ACC112 (cell line): ENCODE data around the gene TRAF1.

ENCODE experiments used
- H2AFZ ChIP-seq: fragments of 200-600 bp; sonication (generic); one replicate; pipeline ENCODE4 v1.6.0; 2017; ENCODE audit warnings: antibody characterized with exemption, low read length; ENCODE audit not compliant: unreplicated experiment
- H3K27ac ChIP-seq: fragments of 200-600 bp; sonication (generic); 2 replicates; pipeline ENCODE4 v1.5.1; 2014; ENCODE audit warnings: low read depth, mild to moderate bottlenecking, antibody characterized with exemption, low read length, moderate library complexity
- H3K27me3 ChIP-seq: fragments of 200-600 bp; sonication (generic); 2 replicates; pipeline ENCODE4 v1.6.1; 2014; ENCODE audit warnings: mild to moderate bottlenecking, antibody characterized with exemption, low read length, moderate library complexity, mixed read lengths; ENCODE audit not compliant: insufficient read depth
- H3K36me3 ChIP-seq: fragments of 200-600 bp; sonication (generic); 2 replicates; pipeline ENCODE4 v1.6.1; 2016; ENCODE audit warnings: mild to moderate bottlenecking, antibody characterized with exemption, low read length, moderate library complexity, mixed read lengths; ENCODE audit not compliant: insufficient read depth
- H3K4me1 ChIP-seq: fragments of 200-600 bp; sonication (generic); one replicate; pipeline ENCODE4 v1.6.1; 2016; ENCODE audit warnings: low read length, mixed read lengths; ENCODE audit not compliant: insufficient read depth, unreplicated experiment, control insufficient read depth
- H3K4me3 ChIP-seq: fragments of 200-600 bp; sonication (generic); 2 replicates; pipeline ENCODE4 v1.5.1; 2014; ENCODE audit warnings: mild to moderate bottlenecking, low read depth, low read length
- H3K79me2 ChIP-seq: fragments of 200-600 bp; sonication (generic); one replicate; pipeline ENCODE4 v1.6.0; 2016; ENCODE audit warnings: low read length; ENCODE audit not compliant: control insufficient read depth, unreplicated experiment, insufficient read depth

The TRAF1 gene

DNA sequence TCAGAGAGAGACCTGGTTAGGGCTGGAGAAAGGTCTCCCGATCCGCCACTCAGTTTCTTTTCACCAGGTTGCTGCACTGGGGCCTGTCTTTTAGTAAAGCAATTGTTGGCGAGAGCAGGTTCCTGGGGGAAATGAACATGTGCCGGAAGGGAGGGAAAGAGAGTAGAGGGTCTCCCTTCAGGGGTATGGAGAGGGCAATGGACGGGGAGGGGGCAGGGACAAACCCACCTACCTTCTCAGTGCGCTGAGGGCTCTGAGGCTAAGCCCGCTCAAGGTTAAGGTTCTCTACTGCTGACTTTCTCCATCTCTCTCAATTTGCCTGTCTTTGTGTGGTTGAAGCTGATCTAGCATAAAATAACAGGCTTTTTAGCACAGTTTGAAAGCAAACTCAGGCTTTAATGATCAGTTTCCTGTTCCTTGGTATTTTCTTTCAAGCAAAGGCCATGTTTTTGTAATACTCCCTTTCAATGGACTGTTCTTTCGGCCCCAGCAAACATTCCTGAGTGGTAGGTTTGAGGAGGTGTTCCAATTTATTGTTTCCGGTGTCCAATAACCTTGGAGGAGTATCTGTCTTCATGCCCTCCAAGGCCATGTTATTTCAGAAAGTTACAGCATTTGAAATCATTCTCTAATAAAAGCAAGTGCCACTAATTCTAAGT lies 25.5 kb upstream of the TRAF1 start:
- Histone ChIP-seq H3K79me2 (no peaks in the 10 kb centered on the region), H3K36me3 (no peaks in the 10 kb centered on the region), H3K4me3 (no peak overlapping the region), H3K27ac (no peak overlapping the region), H3K27me3 (no peaks in the 10 kb centered on the region), H3K4me1 (peaks cover under 1% of the 10 kb centered on the region), H2AFZ (no peak overlapping the region)

DNA sequence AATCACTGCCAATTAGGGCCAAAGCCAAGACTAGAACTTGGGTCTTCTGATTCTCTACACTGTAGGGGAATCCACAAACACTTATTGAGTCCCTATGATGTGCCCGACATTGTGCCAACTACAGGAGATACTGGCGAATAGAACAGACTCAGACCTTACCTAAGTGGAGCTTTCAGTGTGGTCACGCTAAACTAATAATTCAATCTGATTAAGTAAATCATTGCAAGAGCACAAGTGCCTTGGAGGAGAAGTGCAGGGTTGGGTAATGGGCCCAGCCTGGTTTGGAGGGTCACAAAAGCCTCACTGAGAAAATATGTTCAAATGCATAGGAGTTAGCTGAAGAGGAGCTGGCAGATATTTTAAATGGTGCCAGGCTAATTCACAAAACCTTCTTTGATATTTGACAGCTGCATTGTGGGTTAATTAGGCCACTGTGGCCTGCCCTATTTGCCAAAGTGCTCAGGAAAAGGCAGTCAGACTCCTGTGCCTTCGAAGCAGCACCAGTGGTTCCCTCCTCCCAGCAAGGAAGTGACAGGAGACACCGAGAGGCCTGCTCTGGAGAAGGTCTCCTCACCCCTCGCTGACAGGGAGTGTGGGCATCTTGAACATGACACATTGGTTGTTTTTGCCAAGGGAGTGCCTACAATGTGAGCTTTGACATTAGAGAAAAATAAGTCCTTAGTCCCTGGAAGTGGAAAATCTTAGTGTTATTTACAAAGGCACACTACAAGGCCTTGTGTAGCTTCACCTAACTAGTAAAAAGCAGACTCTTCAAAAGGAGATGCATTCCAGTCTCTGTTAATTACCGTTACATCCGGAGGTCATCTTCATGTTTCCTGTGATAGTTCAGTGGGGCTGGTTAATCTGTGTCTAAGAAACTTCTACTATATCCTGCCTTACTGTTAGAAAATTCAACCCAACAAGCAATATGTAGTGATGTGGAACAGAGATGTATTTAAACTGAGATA lies 24.1 kb upstream of the TRAF1 start:
- no peak overlapping the region for H2AFZ ChIP-seq
- no peaks in the 10 kb centered on the region for H3K79me2 ChIP-seq
- no peaks in the 10 kb centered on the region for H3K36me3 ChIP-seq
- H3K27me3 ChIP-seq, result no peaks in the 10 kb centered on the region
- no peak overlapping the region for H3K4me3 ChIP-seq
- peaks cover 14% of the 10 kb centered on the region for H3K4me1 ChIP-seq
- no peak overlapping the region for H3K27ac ChIP-seq

DNA sequence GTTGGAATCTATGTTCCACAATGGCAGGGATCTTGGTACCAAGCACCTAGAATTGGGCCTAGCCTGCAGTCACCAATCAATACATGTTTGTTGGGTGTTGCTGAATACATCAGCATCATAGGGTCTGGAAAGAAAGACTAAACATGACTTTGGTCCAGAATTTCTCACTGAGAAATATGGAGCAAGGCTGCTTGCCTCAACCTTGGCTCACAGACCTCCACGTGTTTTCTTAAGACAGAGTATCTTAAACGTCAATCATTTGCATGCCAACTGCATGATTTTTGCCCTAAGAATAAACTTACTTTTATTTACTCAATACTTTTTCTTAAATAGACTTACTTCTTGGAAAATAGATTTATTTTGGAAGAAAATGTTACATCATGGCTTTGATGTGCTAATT lies 22.7 kb upstream of the TRAF1 start:
- Histone ChIP-seq H3K27ac (no peak overlapping the region), H3K36me3 (no peaks in the 10 kb centered on the region), H3K4me1 (peaks cover 21% of the 10 kb centered on the region), H3K27me3 (no peaks in the 10 kb centered on the region), H2AFZ (no peak overlapping the region), H3K79me2 (no peaks in the 10 kb centered on the region), H3K4me3 (no peak overlapping the region)

DNA sequence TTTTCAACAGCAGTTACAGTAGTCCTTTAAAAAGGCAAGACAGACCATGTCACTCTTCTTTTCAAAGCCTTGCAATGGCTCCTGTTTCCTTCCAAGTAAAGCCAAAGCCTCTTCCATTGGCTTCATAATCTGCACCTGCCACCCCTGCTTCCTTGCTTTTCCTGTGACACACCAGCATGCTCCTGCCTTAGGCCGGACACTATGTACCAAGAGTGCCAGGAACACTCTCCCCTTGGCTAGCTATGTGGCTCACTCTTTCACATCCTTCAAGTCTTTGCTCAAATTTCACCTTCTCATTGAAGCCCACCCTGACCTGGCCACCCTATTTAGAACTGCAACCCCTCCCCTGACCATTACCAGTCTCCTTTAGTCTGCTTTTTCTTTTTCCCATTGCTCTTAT lies 22.2 kb upstream of the TRAF1 start:
- peaks cover 21% of the 10 kb centered on the region for H3K4me1 ChIP-seq
- no peak overlapping the region for H2AFZ ChIP-seq
- H3K4me3 ChIP-seq, result no peak overlapping the region
- no peaks in the 10 kb centered on the region for H3K27me3 ChIP-seq
- no peak overlapping the region for H3K27ac ChIP-seq
- H3K36me3 ChIP-seq, result no peaks in the 10 kb centered on the region
- no peaks in the 10 kb centered on the region for H3K79me2 ChIP-seq

DNA sequence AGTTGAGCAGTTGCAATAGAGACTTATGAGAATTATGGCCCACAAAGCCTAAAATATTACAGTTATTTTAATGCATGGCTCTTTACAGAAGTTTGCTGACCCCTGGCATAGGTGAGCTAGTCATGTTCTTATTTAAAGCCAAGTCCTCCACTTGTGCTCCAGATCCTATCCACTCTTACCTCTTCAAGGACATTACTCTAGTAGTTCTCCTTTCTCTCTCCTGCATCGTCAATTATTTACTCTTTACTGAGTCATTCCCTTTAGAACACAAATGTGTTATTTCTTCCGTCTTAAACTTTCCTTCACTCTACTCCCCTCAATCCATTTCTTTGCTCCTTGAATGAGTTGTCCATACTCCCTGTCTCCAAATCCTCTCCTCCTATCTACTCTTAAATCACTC lies 20.6 kb upstream of the TRAF1 start:
- Histone ChIP-seq H3K4me1 (peaks cover 29% of the 10 kb centered on the region), H3K4me3 (no peak overlapping the region), H3K27me3 (no peaks in the 10 kb centered on the region), H3K79me2 (no peaks in the 10 kb centered on the region), H2AFZ (no peak overlapping the region), H3K36me3 (no peaks in the 10 kb centered on the region), H3K27ac (no peak overlapping the region)

DNA sequence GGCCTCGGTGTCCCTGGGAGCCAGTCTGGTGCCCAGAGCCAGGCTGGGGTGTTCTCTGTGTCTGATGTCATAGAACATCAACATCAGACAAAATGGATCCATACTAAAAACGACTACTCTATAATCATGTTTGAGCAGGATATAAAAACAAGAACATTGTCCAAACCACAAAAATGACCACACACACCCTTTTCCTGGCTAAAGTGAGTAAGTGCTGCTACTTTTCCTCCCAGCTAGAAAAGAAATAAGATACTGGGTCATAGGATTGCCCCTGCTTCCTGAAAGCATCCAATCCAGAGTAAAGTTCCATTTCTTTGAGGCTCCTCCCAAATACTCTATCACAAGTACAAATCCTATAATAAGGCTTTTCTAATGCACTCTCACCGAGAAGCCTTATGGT lies 19.7 kb upstream of the TRAF1 start:
- H3K4me1 ChIP-seq, result peaks cover 39% of the 10 kb centered on the region
- peak overlapping the region; percentile 35 for H3K27ac ChIP-seq
- H3K27me3 ChIP-seq, result no peaks in the 10 kb centered on the region
- H3K4me3 ChIP-seq, result no peak overlapping the region
- no peaks in the 10 kb centered on the region for H3K79me2 ChIP-seq
- H2AFZ ChIP-seq, result peak overlapping the region; percentile 24
- H3K36me3 ChIP-seq, result no peaks in the 10 kb centered on the region

DNA sequence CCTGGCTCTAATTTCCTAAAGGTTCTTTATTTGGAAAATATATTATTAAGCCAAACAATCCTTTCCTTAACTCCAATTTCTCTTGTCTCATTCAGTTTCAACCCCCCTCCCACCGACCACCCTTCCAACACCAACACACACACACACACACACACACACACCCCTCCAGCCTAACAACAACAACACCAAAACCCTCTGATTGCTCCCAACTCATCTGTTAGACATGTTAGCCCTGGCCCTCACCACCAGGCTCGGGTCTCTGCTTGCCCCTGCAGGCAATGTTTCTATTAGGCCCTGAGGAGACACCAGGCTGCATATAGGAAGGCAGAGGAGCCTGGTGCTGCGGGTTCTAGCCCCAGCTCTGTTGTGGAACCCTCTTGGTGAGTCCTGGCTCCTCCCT lies 18.4 kb upstream of the TRAF1 start:
- H3K27me3 ChIP-seq, result no peaks in the 10 kb centered on the region
- peaks cover 48% of the 10 kb centered on the region for H3K4me1 ChIP-seq
- H3K36me3 ChIP-seq, result no peaks in the 10 kb centered on the region
- H3K4me3 ChIP-seq, result no peak overlapping the region
- no peaks in the 10 kb centered on the region for H3K79me2 ChIP-seq
- H2AFZ ChIP-seq, result no peak overlapping the region
- H3K27ac ChIP-seq, result no peak overlapping the region

DNA sequence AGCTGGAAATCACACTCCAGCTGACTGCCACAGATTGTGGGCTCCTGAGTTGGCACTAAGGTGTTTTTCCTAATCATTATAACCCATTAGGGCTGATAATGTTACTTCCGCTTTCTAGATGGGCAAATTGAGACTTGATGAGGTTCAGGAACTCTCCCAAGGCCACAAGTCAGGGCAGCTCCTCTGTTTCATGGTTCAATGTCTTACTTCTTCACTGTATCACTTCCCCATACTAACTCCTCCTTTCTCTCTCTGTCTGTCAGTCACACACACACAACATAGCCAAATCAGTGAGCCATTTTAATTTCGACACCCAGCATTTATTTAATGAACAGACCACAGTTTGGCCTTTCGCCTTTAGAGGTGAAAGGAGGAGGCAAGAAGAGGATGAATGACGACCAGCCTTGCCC lies 17.8 kb upstream of the TRAF1 start:
- H3K27ac ChIP-seq, result no peak overlapping the region
- no peaks in the 10 kb centered on the region for H3K36me3 ChIP-seq
- H3K4me1 ChIP-seq, result peaks cover 48% of the 10 kb centered on the region
- no peak overlapping the region for H2AFZ ChIP-seq
- no peaks in the 10 kb centered on the region for H3K79me2 ChIP-seq
- no peaks in the 10 kb centered on the region for H3K27me3 ChIP-seq
- no peak overlapping the region for H3K4me3 ChIP-seq

DNA sequence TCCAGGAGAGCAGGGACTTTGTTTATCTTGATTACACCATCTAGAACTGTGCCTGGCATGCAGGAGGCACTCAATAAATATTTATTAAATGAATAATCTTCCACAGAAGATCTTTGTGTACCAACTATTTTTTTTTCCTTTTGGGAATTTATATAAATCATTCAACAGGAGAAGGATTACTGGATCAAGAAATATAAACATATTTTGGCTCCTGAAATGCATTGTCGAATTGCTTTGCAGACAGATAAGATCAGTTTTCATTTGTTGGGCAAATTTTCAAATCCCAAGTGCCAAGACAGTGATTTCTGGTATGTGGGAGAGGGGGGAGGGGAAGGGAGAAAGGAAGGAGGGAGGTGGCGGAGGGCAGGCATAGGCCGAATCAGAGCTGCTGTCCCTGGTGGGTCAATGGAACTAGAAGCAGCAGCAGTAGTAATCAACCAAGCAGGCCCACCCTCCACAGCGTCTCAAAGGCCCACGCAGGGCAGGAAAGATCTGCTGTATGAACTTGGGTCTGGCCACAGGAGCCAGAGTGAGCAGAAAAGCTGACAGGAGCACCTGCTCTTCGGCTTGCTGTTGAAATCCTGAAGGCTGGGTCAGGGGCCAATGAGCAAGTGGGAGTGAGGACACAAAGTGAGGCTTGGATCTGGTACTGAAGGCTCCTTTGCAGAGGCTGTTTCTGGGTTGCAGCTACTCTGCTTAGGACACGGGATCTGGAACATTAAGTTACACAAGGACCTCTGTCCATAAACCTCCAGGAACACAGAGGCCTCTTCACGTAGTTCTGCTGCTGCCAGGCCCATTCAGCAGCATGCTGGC lies 15.8 kb upstream of the TRAF1 start:
- no peaks in the 10 kb centered on the region for H3K79me2 ChIP-seq
- peaks cover 56% of the 10 kb centered on the region for H3K4me1 ChIP-seq
- H3K27me3 ChIP-seq, result no peaks in the 10 kb centered on the region
- peak overlapping the region; percentile 36 for H2AFZ ChIP-seq
- H3K4me3 ChIP-seq, result no peak overlapping the region
- no peaks in the 10 kb centered on the region for H3K36me3 ChIP-seq
- peak overlapping the region; percentile 60; the same call in 1 of the 2 replicates for H3K27ac ChIP-seq

DNA sequence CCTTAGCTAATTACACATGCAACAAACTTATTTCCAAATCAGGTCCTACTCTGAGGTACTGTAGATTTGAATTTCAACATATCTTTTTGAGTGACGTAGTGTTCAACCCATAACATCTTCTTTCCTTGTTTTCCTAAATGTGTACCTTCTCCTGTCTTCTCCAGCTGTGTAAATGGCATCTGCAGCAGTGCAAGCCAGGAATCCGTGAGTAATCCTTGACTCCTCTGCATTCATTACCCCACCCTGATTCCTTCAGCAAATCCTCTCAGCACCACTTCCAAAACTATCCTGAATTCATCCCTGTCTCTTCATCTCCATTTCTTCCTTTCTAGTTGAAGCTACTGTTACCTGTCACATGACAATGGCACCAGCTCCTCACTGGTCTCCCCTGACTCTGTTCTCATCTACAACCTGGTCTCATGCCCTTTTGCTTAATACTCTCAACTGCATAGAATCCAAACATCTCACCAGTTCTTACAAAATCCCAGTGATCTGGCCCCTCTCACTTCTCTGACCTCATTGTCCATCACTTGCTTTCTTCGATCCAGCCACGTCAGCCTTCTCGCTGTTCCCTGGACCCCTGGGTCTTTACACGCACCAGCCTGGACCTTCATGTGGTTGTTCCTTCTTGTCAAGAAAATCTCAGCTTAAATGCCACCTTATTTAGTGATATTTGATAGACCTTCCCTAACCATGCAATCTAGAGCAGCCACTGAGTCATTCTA lies 14.6 kb upstream of the TRAF1 start:
- peak overlapping the region; percentile 52; the same call in 1 of the 2 replicates for H3K4me3 ChIP-seq
- H2AFZ ChIP-seq, result no peak overlapping the region
- H3K36me3 ChIP-seq, result no peaks in the 10 kb centered on the region
- no peaks in the 10 kb centered on the region for H3K79me2 ChIP-seq
- peaks cover 56% of the 10 kb centered on the region for H3K4me1 ChIP-seq
- H3K27me3 ChIP-seq, result no peaks in the 10 kb centered on the region
- peak overlapping the region; percentile 60 for H3K27ac ChIP-seq
